Mesenchymal stem cell (in vitro differentiated cells and primary cell): Measurements from ENCODE around the gene PCED1B.
A peak's percentile ranks its signal among the peaks of the same experiment; 100 is the strongest.

ENCODE experiments used
- DNase-seq: peaks from one replicate; pipeline ENCODE4 v3.0.0-alpha.2; 2013
- H2AFZ ChIP-seq: one replicate; pipeline ENCODE4 v1.6.1; 2013; ENCODE audit warnings: low read depth, mild to moderate bottlenecking, control low read depth, inconsistent platforms, low read length, moderate library complexity
- H2AK5ac ChIP-seq: 2 replicates; pipeline ENCODE4 v1.6.1; 2013; ENCODE audit warnings: low read length, moderate library complexity, mild to moderate bottlenecking, inconsistent platforms; ENCODE audit not compliant: severe bottlenecking
- H2BK120ac ChIP-seq: one replicate; pipeline ENCODE4 v1.6.1; 2013; ENCODE audit warnings: low read depth, mild to moderate bottlenecking, inconsistent platforms, low read length, moderate library complexity
- H2BK12ac ChIP-seq, 2 experiments: one replicate each; pipeline ENCODE4 v1.6.1; 2013; ENCODE audit warnings: inconsistent platforms in 2 of 2, low read length in 2 of 2, mild to moderate bottlenecking in 2 of 2, moderate library complexity in 2 of 2, control low read depth in 1 of 2
- H2BK15ac ChIP-seq: one replicate; pipeline ENCODE4 v1.6.1; 2013; ENCODE audit warnings: mild to moderate bottlenecking, low read depth, inconsistent platforms; ENCODE audit not compliant: poor library complexity, severe bottlenecking
- H2BK5ac ChIP-seq: 2 replicates; pipeline ENCODE4 v1.6.1; 2013; ENCODE audit warnings: low read depth, mild to moderate bottlenecking, low read length, control low read depth, inconsistent platforms; ENCODE audit not compliant: poor library complexity, severe bottlenecking
- H3K14ac ChIP-seq, 2 experiments: one replicate each; pipeline ENCODE4 v1.6.1; 2013; ENCODE audit warnings: inconsistent platforms in 2 of 2, low read length in 2 of 2, control low read depth in 1 of 2, mild to moderate bottlenecking in 1 of 2, moderate library complexity in 1 of 2
- H3K18ac ChIP-seq, 2 experiments: one replicate each; pipeline ENCODE4 v1.6.1; 2013; ENCODE audit warnings: inconsistent platforms in 2 of 2, low read length in 2 of 2, control low read depth in 1 of 2, low read depth in 1 of 2, mild to moderate bottlenecking in 1 of 2
- H3K23ac ChIP-seq, 2 experiments: one replicate each; pipeline ENCODE4 v1.6.1; 2013; ENCODE audit warnings: inconsistent platforms in 2 of 2, low read length in 2 of 2, mild to moderate bottlenecking in 2 of 2, moderate library complexity in 2 of 2, control low read depth in 1 of 2
- H3K27ac ChIP-seq: 2 replicates; pipeline ENCODE4 v1.5.1; 2013; ENCODE audit warnings: mild to moderate bottlenecking, moderate library complexity, low read length, control low read depth, inconsistent platforms; ENCODE audit not compliant: poor library complexity, severe bottlenecking
- H3K27me3 ChIP-seq, 2 experiments: 2 replicates each; pipeline versions ENCODE4 v1.6.1 to v1.7.0; 2013; ENCODE audit warnings: low read length in 2 of 2, mild to moderate bottlenecking in 2 of 2, moderate library complexity in 2 of 2, control low read depth in 1 of 2, inconsistent platforms in 1 of 2; ENCODE audit not compliant: control insufficient read depth in 1 of 2, insufficient read depth in 1 of 2
- H3K36me3 ChIP-seq, 2 experiments: 2 replicates each; pipeline versions ENCODE4 v1.6.1 to v1.7.0; 2013; ENCODE audit warnings: low read length in 2 of 2, control low read depth in 1 of 2, inconsistent platforms in 1 of 2, low read depth in 1 of 2, mild to moderate bottlenecking in 1 of 2; ENCODE audit not compliant: insufficient read depth in 2 of 2, control insufficient read depth in 1 of 2
- H3K4ac ChIP-seq, 2 experiments: one replicate each; pipeline ENCODE4 v1.6.1; 2013; ENCODE audit warnings: inconsistent platforms in 2 of 2, low read length in 2 of 2, mild to moderate bottlenecking in 2 of 2, moderate library complexity in 2 of 2, control low read depth in 1 of 2, low read depth in 1 of 2
- H3K4me1 ChIP-seq: 2 replicates; pipeline ENCODE4 v1.6.1; 2013; ENCODE audit warnings: low read depth, low read length, control low read depth; ENCODE audit not compliant: control insufficient read depth, insufficient read depth
- H3K4me2 ChIP-seq: 2 replicates; pipeline ENCODE4 v1.6.1; 2013; ENCODE audit warnings: low read length, mild to moderate bottlenecking, inconsistent platforms; ENCODE audit not compliant: poor library complexity, severe bottlenecking
- H3K4me3 ChIP-seq, 2 experiments: 2 replicates each; pipeline versions ENCODE4 v1.5.1 to v1.7.0; 2013; ENCODE audit warnings: low read length in 2 of 2, mild to moderate bottlenecking in 2 of 2, control low read depth in 1 of 2, low read depth in 1 of 2; ENCODE audit not compliant: insufficient read depth in 1 of 2
- H3K79me1 ChIP-seq: replicated peaks from 2 replicates; pipeline ENCODE4 v1.6.1; 2013; ENCODE audit warnings: mild to moderate bottlenecking, control low read depth, low read length, inconsistent platforms; ENCODE audit not compliant: poor library complexity, severe bottlenecking
- H3K9ac ChIP-seq: 2 replicates; pipeline ENCODE4 v1.7.0; 2013; ENCODE audit warnings: mild to moderate bottlenecking, low read length, moderate library complexity
- H3K9me3 ChIP-seq: 2 replicates; pipeline ENCODE4 v1.7.0; 2013; ENCODE audit warnings: mild to moderate bottlenecking, low read length; ENCODE audit not compliant: control insufficient read depth
- H4K8ac ChIP-seq: one replicate; pipeline ENCODE4 v1.6.1; 2013; ENCODE audit warnings: inconsistent platforms, mild to moderate bottlenecking, low read length, moderate library complexity
- H4K91ac ChIP-seq: one replicate; pipeline ENCODE4 v1.6.1; 2013; ENCODE audit warnings: mild to moderate bottlenecking, low read length, inconsistent platforms
- WGBS: methylation state at CpG from one replicate; pipeline ENCODE4 v1.1.7; 2013; ENCODE audit warnings: mixed read lengths; 5-methylcytosine and 5-hydroxymethylcytosine counted together

Gene PCED1B

GRCh38 chr12:47078733-47079467 lies 521 bp upstream of the PCED1B start:
- peaks cover 0 to 40% of the 10 kb centered on the region in 2 experiments for H3K27me3 ChIP-seq
- H4K91ac ChIP-seq = no peak overlapping the region
- peak overlapping the region; percentile 51 for H2AK5ac ChIP-seq
- peak overlapping the region; percentile 83 for H3K4me3 ChIP-seq
- no peaks in the 10 kb centered on the region for H3K9me3 ChIP-seq
- H2AFZ ChIP-seq = peak overlapping the region; percentile 87
- peak overlapping the region in 1 of 2 experiments; percentile 93 for H3K18ac ChIP-seq
- no peak overlapping the region for H3K14ac ChIP-seq
- H2BK12ac ChIP-seq = no peak overlapping the region
- peak overlapping the region; percentile 56 for H3K4me2 ChIP-seq
- peaks cover 13% of the 10 kb centered on the region for H3K4me1 ChIP-seq
- H2BK5ac ChIP-seq = peak overlapping the region; percentile 39
- peak overlapping the region; percentile 75 for H3K27ac ChIP-seq
- no peak overlapping the region for H4K8ac ChIP-seq
- H3K9ac ChIP-seq = peak overlapping the region; percentile 72
- WGBS = 7% methylated on average over 15 of the region's 17 CpGs
- H3K79me1 ChIP-seq = peaks cover 4% of the 10 kb centered on the region
- H3K23ac ChIP-seq = no peak overlapping the region
- no peak overlapping the region for H2BK15ac ChIP-seq
- peak; percentile 49 for DNase-seq
- peaks cover 0 to 3% of the 10 kb centered on the region in 2 experiments for H3K36me3 ChIP-seq
- H2BK120ac ChIP-seq = no peak overlapping the region
- H3K4ac ChIP-seq = peak overlapping the region in 1 of 2 experiments; percentile 17

- H2AK5ac ChIP-seq = peak overlapping the region; percentile 15
- peak overlapping the region; percentile 39 for H2BK5ac ChIP-seq
- H3K36me3 ChIP-seq = peaks cover 0 to 3% of the 10 kb centered on the region in 2 experiments
- peak overlapping the region; percentile 18 to 97 for H2BK12ac ChIP-seq
- peak overlapping the region; percentile 96 for H3K27ac ChIP-seq
- H3K18ac ChIP-seq = peak overlapping the region; percentile 34 to 93
- peaks cover 15% of the 10 kb centered on the region for H3K4me1 ChIP-seq
- H3K14ac ChIP-seq = peak overlapping the region in 1 of 2 experiments; percentile 68
- peaks cover 0 to 33% of the 10 kb centered on the region in 2 experiments for H3K27me3 ChIP-seq
- peak overlapping the region; percentile 64 for H4K91ac ChIP-seq
- peak overlapping the region; percentile 46 for H4K8ac ChIP-seq
- H3K4ac ChIP-seq = peak overlapping the region; percentile 58 to 93
- peak overlapping the region in 1 of 2 experiments; percentile 89 for H3K23ac ChIP-seq
- H3K9ac ChIP-seq = peak overlapping the region; percentile 73
- H3K9me3 ChIP-seq = no peaks in the 10 kb centered on the region
- peak overlapping the region; percentile 60 for H2AFZ ChIP-seq
- peak overlapping the region; percentile 56 for H3K4me2 ChIP-seq
- H2BK120ac ChIP-seq = peak overlapping the region; percentile 66
- H2BK15ac ChIP-seq = peak overlapping the region; percentile 93
- WGBS = under 1% methylated on average over 29 of the region's 49 CpGs
- peak; percentile 77 for DNase-seq
- peaks cover 6% of the 10 kb centered on the region for H3K79me1 ChIP-seq
- H3K4me3 ChIP-seq = peak overlapping the region; percentile 83
Measured at GRCh38 chr12:47079981-47080724, 732 bp downstream of the PCED1B start.

- no peak overlapping the region for H4K91ac ChIP-seq
- H3K27ac ChIP-seq = peak overlapping the region; percentile 96
- no peak overlapping the region for H2AK5ac ChIP-seq
- peaks cover 15% of the 10 kb centered on the region for H3K4me1 ChIP-seq
- H3K4me2 ChIP-seq = peak overlapping the region; percentile 56
- H3K9ac ChIP-seq = peak overlapping the region; percentile 73
- H2BK120ac ChIP-seq = no peak overlapping the region
- DNase-seq = peak; percentile 79
- H4K8ac ChIP-seq = peak overlapping the region; percentile 4
- H3K14ac ChIP-seq = no peak overlapping the region
- peaks cover 0 to 26% of the 10 kb centered on the region in 2 experiments for H3K27me3 ChIP-seq
- peak overlapping the region in 1 of 2 experiments; percentile 22 for H3K18ac ChIP-seq
- H3K23ac ChIP-seq = no peak overlapping the region
- H3K9me3 ChIP-seq = no peaks in the 10 kb centered on the region
- H3K36me3 ChIP-seq = peaks cover 0 to 3% of the 10 kb centered on the region in 2 experiments
- no peak overlapping the region for H2BK5ac ChIP-seq
- H3K79me1 ChIP-seq = peaks cover 2% of the 10 kb centered on the region
- 1% methylated on average over 19 of the region's 26 CpGs for WGBS
- no peak overlapping the region for H3K4ac ChIP-seq
- no peak overlapping the region for H2BK15ac ChIP-seq
- H2BK12ac ChIP-seq = no peak overlapping the region
- H3K4me3 ChIP-seq = peak overlapping the region; percentile 40 to 83
- no peak overlapping the region for H2AFZ ChIP-seq
Measured at GRCh38 chr12:47080725-47081502, 1.5 kb downstream of the PCED1B start.
